ENCODE results near the gene DNAI2.
A peak's percentile ranks its signal among the peaks of the same experiment; 100 is the strongest.

The DNAI2 gene

GRCh38 chr17:74337834-74338500, 63.9 kb downstream of the DNAI2 start:
- Mint-ChIP-seq H3K9me3 (no peaks in the 10 kb centered on the region), H3K27ac (no peak overlapping the region), H3K27me3 (peaks cover 48% of the 10 kb centered on the region), H3K4me3 (no peak overlapping the region), H3K4me1 (peaks cover 9% of the 10 kb centered on the region), H3K36me3 (no peaks in the 10 kb centered on the region)
- CTCF ChIA-PET, result interaction anchor here (0.8 kb wide), 1 partner anchor 37 kb away, joined by 4 read pairs; no protein-coding TSS in a partner anchor
- DNase-seq, result no peak

DNA sequence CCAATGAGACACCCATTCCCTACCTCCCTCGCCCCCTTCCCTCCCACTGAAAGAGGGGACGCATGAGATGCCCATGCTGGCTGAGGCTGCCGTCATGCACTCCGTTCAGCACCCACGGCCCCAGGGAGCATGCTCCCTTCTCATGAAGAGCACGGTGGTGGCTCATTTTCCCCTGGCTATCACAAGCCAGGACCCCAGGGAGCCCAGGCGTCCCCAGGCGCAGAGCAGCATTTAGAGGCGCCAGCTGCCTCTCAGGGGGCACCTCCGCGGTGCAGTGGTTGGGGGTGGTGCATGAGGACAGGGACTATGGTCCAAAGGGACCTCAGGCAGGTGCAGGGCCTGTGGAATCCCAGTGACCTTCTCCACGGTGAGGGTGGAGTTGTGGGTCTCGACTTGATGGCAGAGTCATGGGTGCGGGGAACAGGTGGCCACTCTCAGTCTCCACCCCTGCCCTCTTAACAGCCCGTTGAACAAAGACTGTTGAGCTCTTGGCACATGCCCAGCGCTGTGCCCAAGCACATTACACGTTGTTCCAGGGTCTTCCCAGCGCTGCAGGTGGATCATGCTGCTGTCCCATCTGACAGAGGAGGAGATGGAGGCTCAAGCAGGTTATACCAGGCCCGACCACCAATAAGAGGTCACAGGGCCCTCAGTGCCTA, 65.6 kb downstream of the DNAI2 start:
- no peak for DNase-seq
- Mint-ChIP-seq H3K4me1 (peaks cover 4% of the 10 kb centered on the region), H3K27me3 (peaks cover 52% of the 10 kb centered on the region), H3K9me3 (no peaks in the 10 kb centered on the region), H3K36me3 (no peaks in the 10 kb centered on the region), H3K4me3 (no peak overlapping the region), H3K27ac (no peak overlapping the region)
- CTCF ChIA-PET, result interaction anchor here (1.2 kb wide), 1 partner anchor 29 kb away, joined by 3 read pairs; no protein-coding TSS in a partner anchor

- no peaks in the 10 kb centered on the region for H3K9me3 Mint-ChIP-seq
- H3K4me3 Mint-ChIP-seq, result no peak overlapping the region
- CTCF ChIA-PET, result interaction anchor here (1.2 kb wide), 1 partner anchor 28 kb away, joined by 3 read pairs; no protein-coding TSS in a partner anchor
- peaks cover 56% of the 10 kb centered on the region for H3K27me3 Mint-ChIP-seq
- H3K4me1 Mint-ChIP-seq, result no peaks in the 10 kb centered on the region
- H3K27ac Mint-ChIP-seq, result peak overlapping the region; percentile 37
- no peaks in the 10 kb centered on the region for H3K36me3 Mint-ChIP-seq
- no peak for DNase-seq
Measured at GRCh38 chr17:74340470-74341023, 66.5 kb downstream of the DNAI2 start.

- Mint-ChIP-seq H3K4me1 (no peaks in the 10 kb centered on the region), H3K9me3 (no peaks in the 10 kb centered on the region), H3K27ac (no peak overlapping the region), H3K36me3 (no peaks in the 10 kb centered on the region), H3K27me3 (peaks cover 55% of the 10 kb centered on the region), H3K4me3 (no peak overlapping the region)
- DNase-seq, result no peak
- CTCF ChIA-PET, result no interaction called here
Measured at GRCh38 chr17:74342224-74342623, 68.2 kb downstream of the DNAI2 start.

GRCh38 chr17:74343121-74343520, 69.1 kb downstream of the DNAI2 start:
- CTCF ChIA-PET, result interaction anchor here (1.1 kb wide), 1 partner anchor 10 kb away, joined by 3 read pairs; no protein-coding TSS in a partner anchor
- no peak for DNase-seq
- Mint-ChIP-seq H3K9me3 (no peaks in the 10 kb centered on the region), H3K4me3 (no peak overlapping the region), H3K27ac (no peak overlapping the region), H3K27me3 (peaks cover 55% of the 10 kb centered on the region), H3K36me3 (no peaks in the 10 kb centered on the region), H3K4me1 (no peaks in the 10 kb centered on the region)

- Mint-ChIP-seq H3K9me3 (no peaks in the 10 kb centered on the region), H3K27ac (no peak overlapping the region), H3K4me3 (no peak overlapping the region), H3K27me3 (peaks cover 55% of the 10 kb centered on the region), H3K4me1 (no peaks in the 10 kb centered on the region), H3K36me3 (no peaks in the 10 kb centered on the region)
- CTCF ChIA-PET, result interaction anchor here (0.6 to 1.1 kb wide), 2 partner anchors 9 to 14 kb away, joined by 3 read pairs; no protein-coding TSS in a partner anchor
- DNase-seq, result no peak
Measured at GRCh38 chr17:74343526-74344284, 69.7 kb downstream of the DNAI2 start.

DNA sequence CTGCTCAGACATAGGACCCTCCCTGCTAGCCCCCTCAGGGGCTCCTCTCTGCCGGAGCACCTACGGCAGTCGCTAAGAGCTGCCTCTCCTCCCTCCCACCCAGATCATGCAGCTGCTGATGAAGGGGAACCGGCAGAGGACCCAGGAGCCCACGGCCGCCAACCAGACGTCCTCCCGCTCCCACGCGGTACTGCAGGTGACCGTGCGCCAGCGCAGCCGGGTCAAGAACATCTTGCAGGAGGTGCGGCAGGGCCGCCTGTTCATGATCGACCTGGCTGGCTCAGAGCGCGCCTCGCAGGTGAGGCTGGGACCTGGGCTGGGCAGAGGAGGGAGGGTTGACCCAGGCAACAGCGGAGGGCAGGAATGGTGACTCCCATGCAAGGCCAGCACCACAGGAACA, 70.6 kb downstream of the DNAI2 start:
- no peaks in the 10 kb centered on the region for H3K9me3 Mint-ChIP-seq
- CTCF ChIA-PET, result no interaction called here

DNA sequence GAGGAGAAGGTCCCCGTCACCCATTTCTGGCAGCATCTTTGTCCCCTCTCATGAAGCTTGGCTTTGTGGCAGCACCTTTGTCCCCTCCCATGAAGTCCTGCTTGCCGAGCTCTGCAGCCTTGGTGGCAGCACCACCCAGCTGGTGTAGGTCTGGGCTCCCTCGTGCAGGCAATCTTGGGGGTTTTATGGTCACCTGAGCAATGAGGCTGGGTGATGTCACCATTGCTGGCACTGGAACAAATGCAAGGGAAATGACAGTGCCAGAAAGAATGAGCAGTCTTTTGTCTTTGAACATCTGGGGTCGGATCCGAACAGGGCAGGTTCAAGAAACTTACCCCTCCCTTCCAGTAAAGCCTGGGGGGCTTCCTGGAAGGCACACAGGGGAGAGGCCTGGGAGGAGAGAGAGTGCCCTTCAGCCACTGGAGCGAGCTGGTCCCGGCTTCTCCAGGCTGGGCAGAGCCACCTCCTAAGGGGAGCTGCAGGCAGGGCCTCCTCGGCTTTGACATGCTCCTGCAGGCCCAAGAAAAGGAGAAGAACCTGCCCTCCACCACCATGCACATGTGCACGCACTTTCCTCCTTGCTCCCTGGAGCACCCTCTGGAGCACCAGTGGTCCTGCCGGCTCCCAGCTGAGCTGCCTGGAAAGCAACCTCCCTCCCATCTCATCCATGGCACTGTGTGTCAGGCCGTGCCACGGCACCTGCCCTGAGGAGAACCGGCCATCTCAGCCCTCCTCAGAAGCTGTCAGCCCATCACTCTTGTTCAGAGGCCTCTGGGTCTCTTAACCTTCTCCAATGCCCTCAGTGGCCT, 71.6 kb downstream of the DNAI2 start:
- Mint-ChIP-seq H3K27me3 (peaks cover 58% of the 10 kb centered on the region), H3K4me3 (no peak overlapping the region), H3K4me1 (no peaks in the 10 kb centered on the region), H3K36me3 (no peaks in the 10 kb centered on the region), H3K9me3 (no peaks in the 10 kb centered on the region), H3K27ac (no peak overlapping the region)
- DNase-seq, result no peak
- CTCF ChIA-PET, result interaction anchor here (0.7 kb wide), 1 partner anchor 39 kb away, joined by 3 read pairs; no protein-coding TSS in a partner anchor

More for the DNA sequence above, 70.6 kb downstream of the DNAI2 start:
- no peak for DNase-seq
- no peaks in the 10 kb centered on the region for H3K4me1 Mint-ChIP-seq
- H3K27me3 Mint-ChIP-seq, result peaks cover 58% of the 10 kb centered on the region
- H3K27ac Mint-ChIP-seq, result no peak overlapping the region
- H3K4me3 Mint-ChIP-seq, result no peak overlapping the region
- no peaks in the 10 kb centered on the region for H3K36me3 Mint-ChIP-seq

DNA sequence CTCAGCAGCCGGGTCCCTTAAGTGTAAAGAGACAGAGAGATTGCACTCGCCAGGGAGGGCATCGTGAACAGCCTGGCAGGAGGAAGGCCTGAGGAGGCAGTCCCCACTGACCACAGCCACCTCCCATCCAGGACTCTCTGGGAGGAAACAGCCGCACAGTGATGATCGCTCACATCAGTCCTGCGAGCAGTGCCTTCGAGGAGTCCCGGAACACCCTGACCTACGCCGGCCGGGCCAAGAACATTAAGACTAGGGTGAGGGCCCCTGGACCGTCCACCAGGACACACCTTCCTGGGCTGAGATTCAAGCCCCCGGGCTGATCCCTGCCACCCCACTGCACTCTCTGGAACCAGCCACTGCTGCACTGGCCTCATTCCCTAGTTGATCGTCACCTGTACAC, 73.6 kb downstream of the DNAI2 start:
- Mint-ChIP-seq H3K4me3 (no peak overlapping the region), H3K36me3 (no peaks in the 10 kb centered on the region), H3K27ac (no peak overlapping the region), H3K4me1 (no peaks in the 10 kb centered on the region), H3K27me3 (peaks cover 77% of the 10 kb centered on the region), H3K9me3 (no peaks in the 10 kb centered on the region)
- CTCF ChIA-PET, result interaction anchor here (1.1 kb wide), 1 partner anchor 7 kb away, joined by 3 read pairs; no protein-coding TSS in a partner anchor
- no peak for DNase-seq

- H3K4me1 Mint-ChIP-seq, result peaks cover 4% of the 10 kb centered on the region
- no peak overlapping the region for H3K4me3 Mint-ChIP-seq
- no peak for DNase-seq
- H3K27ac Mint-ChIP-seq, result no peak overlapping the region
- no peaks in the 10 kb centered on the region for H3K9me3 Mint-ChIP-seq
- H3K36me3 Mint-ChIP-seq, result no peaks in the 10 kb centered on the region
- H3K27me3 Mint-ChIP-seq, result peaks cover 90% of the 10 kb centered on the region
- CTCF ChIA-PET, result interaction anchor here (0.9 to 1.4 kb wide), 3 partner anchors 12 to 49 kb away, joined by 3 to 9 read pairs (median 3); no protein-coding TSS in a partner anchor
Measured at GRCh38 chr17:74349120-74349519, 75.1 kb downstream of the DNAI2 start.

DNA sequence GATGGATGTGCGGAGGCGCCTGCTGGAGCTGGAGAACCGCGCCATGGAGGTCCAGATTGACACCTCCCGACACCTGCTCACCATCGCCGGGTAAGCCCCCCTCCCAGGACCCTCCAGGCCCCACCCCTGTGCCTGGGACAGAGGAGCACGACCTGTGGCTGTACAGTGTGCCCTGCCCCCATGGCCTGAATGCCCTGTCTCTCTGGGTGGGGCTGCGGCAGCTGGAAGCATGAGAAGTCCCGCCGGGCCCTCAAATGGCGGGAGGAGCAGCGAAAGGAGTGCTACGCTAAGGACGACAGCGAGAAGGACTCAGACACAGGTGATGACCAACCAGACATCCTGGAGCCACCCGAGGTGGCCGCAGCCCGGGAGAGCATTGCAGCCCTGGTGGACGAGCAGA, 76.5 kb downstream of the DNAI2 start:
- H3K4me1 Mint-ChIP-seq, result peaks cover 5% of the 10 kb centered on the region
- DNase-seq, result no peak
- no peak overlapping the region for H3K4me3 Mint-ChIP-seq
- H3K27me3 Mint-ChIP-seq, result peaks cover 91% of the 10 kb centered on the region
- no peaks in the 10 kb centered on the region for H3K9me3 Mint-ChIP-seq
- no peaks in the 10 kb centered on the region for H3K36me3 Mint-ChIP-seq
- H3K27ac Mint-ChIP-seq, result no peak overlapping the region
- CTCF ChIA-PET, result interaction anchor here (1.1 to 3.8 kb wide), 6 partner anchors 9 to 51 kb away, joined by 3 to 28 read pairs (median 6); no protein-coding TSS in a partner anchor

DNA sequence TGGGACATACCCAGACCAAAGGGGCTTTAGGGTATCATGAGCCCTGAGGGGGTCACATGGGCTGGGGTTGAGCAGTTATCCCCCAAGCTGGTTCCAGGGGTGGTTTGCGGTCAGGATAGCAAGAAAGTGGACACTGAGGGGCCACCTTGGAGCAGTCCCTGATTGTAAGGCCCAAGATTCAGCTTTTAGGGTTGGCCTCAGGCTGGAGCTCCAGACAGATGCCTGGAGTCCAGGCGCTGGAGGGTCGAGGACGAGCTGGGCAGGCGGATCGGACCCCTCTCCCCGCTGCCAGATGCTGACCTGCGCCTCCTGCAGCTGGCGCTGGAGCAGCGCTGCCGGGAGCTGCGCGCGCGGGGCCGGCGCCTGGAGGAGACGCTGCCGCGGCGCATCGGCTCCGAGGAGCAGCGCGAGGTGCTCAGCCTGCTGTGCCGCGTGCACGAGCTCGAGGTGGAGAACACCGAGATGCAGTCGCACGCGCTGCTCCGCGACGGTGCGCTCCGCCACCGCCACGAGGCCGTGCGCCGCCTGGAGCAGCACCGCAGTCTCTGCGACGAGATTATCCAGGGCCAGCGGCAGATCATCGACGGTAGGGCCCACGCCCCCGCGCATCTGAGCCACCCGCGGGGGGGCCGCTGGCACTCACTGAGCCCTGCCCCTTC, 77.6 kb downstream of the DNAI2 start:
- Mint-ChIP-seq H3K4me3 (no peak overlapping the region), H3K36me3 (no peaks in the 10 kb centered on the region), H3K9me3 (no peaks in the 10 kb centered on the region), H3K27ac (no peak overlapping the region), H3K4me1 (peaks cover 5% of the 10 kb centered on the region), H3K27me3 (peaks cover 96% of the 10 kb centered on the region)
- CTCF ChIA-PET, result interaction anchor here (0.7 to 3.8 kb wide), 9 partner anchors 8 to 197 kb away, joined by 3 to 28 read pairs (median 10); partner anchors contain the start of genes BTBD17 and GPR142
- peak; percentile 43 for DNase-seq
